CD4-positive, alpha-beta T cell treated with Interleukin-15 for 4 hours (primary cell): ENCODE data around the gene IQCB1.
A peak's percentile ranks its signal among the peaks of the same experiment; 100 is the strongest.
"Not testable (repeated sequence)": the region's sequence is repeated elsewhere in the genome, so short reads cannot be mapped to it uniquely, and the experiment has no call there.

Source experiments
- DNase-seq: peaks from one replicate; pipeline ENCODE4 v3.0.0-alpha.2; 2020; ENCODE audit warnings: low spot score

IQCB1 gene

GRCh38 chr3:121803771-121804320 lies 31.0 kb downstream of the IQCB1 start:
- no peak for DNase-seq

GRCh38 chr3:121800906-121801305 lies 34.0 kb downstream of the IQCB1 start:
- no peak for DNase-seq

- DNase-seq = no peak
Observed at GRCh38 chr3:121796970-121797369, 37.9 kb downstream of the IQCB1 start.

GRCh38 chr3:121794264-121794983 lies 40.4 kb downstream of the IQCB1 start:
- DNase-seq = no peak

GRCh38 chr3:121793078-121793477 lies 41.8 kb downstream of the IQCB1 start:
- no peak for DNase-seq

- no peak for DNase-seq
Observed at GRCh38 chr3:121786485-121786884, 48.4 kb downstream of the IQCB1 start.

GRCh38 chr3:121782784-121783183 lies 52.1 kb downstream of the IQCB1 start:
- DNase-seq = not testable (repeated sequence)

GRCh38 chr3:121781611-121782010 lies 53.2 kb downstream of the IQCB1 start:
- no peak for DNase-seq

- not testable (repeated sequence) for DNase-seq
Observed at GRCh38 chr3:121775095-121775494, 59.8 kb downstream of the IQCB1 start.

GRCh38 chr3:121769246-121769645 lies 65.6 kb downstream of the IQCB1 start:
- DNase-seq = no peak

- no peak for DNase-seq
Observed at GRCh38 chr3:121768452-121768851, 66.4 kb downstream of the IQCB1 start.

- no peak for DNase-seq
Observed at GRCh38 chr3:121759541-121760202, 75.2 kb downstream of the IQCB1 start.

GRCh38 chr3:121758727-121759450 lies 76.0 kb downstream of the IQCB1 start:
- no peak for DNase-seq

- DNase-seq = no peak
Observed at GRCh38 chr3:121757812-121758545, 76.9 kb downstream of the IQCB1 start.

GRCh38 chr3:121757087-121757811 lies 77.6 kb downstream of the IQCB1 start:
- no peak for DNase-seq

GRCh38 chr3:121752772-121753171 lies 82.1 kb downstream of the IQCB1 start:
- no peak for DNase-seq

- DNase-seq = no peak
Observed at GRCh38 chr3:121752261-121752660, 82.6 kb downstream of the IQCB1 start.

GRCh38 chr3:121750087-121750415 lies 84.8 kb downstream of the IQCB1 start:
- no peak for DNase-seq

GRCh38 chr3:121749276-121750086 lies 85.4 kb downstream of the IQCB1 start, which contains the start of gene GOLGB1:
Gene GOLGB1, minus strand, starts transcription at chr3:121749741. Its CDS starts 18,770 bp downstream, at chr3:121730971.
- peak; percentile 96 for DNase-seq

GRCh38 chr3:121748680-121749275 lies 86.1 kb downstream of the IQCB1 start:
- DNase-seq = no peak
